Measurements from ENCODE around the gene USP3. TPM values are rescaled to one million over a fixed set of nuclear protein-coding genes. Genes with fewer than 3 reads are reported as not detected.

USP3 gene
- total and polyA plus RNA-seq, 9 of the 15 experiments (the other 6 are each of a cell fraction or from before 2014, with no cell fraction given) = 17.3 to 54.3 (median 34.8) TPM

GRCh38 chr15:63626955-63627354 is 122.6 kb downstream of the USP3 start:
- Histone ChIP-seq H3K4me2 (ENCODE audit: insufficient read depth, low read length) (no peak overlapping the region), H3K9me1 (ENCODE audit: control insufficient read depth, insufficient read depth, low read length) (no peaks in the 10 kb centered on the region), H2AFZ (ENCODE audit: low read depth, low read length) (no peak overlapping the region), H4K20me1 (replicated peaks; ENCODE audit: control insufficient read depth, insufficient read depth, low read length) (no peaks in the 10 kb centered on the region), H3K9me3 (replicated peaks; ENCODE audit: control insufficient read depth, insufficient read depth, low read depth, low read length) (no peaks in the 10 kb centered on the region), H3K27me3 (ENCODE audit: control insufficient read depth in 2 of 2, insufficient read depth in 2 of 2, low read length in 2 of 2) (no peaks in the 10 kb centered on the region), H3K9ac (ENCODE audit: insufficient read depth in 1 of 2, low read depth in 2 of 2, low read length in 2 of 2) (no peak overlapping the region), H3K4me1 (replicated peaks in 1 of 2; ENCODE audit: control insufficient read depth in 2 of 2, insufficient read depth in 2 of 2, low read length in 2 of 2) (no peaks in the 10 kb centered on the region), H3K27ac (ENCODE audit: extremely low read depth, low read depth, low read length) (no peak overlapping the region), H3K4me3 (no peak overlapping the region), H3K36me3 (ENCODE audit: control insufficient read depth, insufficient read depth, low read length) (peaks cover 94% of the 10 kb centered on the region), H3K79me2 (ENCODE audit: control insufficient read depth, insufficient read depth, low read length) (no peaks in the 10 kb centered on the region)
- TF ChIP-seq UBTF (IDR thresholded peaks at IDR 0.05; ENCODE audit: borderline replicate concordance in 1 of 2, low read depth in 2 of 2, low read length in 2 of 2) (no peak), YY1 (IDR thresholded peaks at IDR 0.05; ENCODE audit: borderline replicate concordance in 1 of 3, control insufficient read depth in 1 of 3, extremely low read depth in 1 of 3, insufficient read depth in 3 of 3, insufficient read length in 1 of 3, insufficient replicate concordance in 2 of 3, low read depth in 1 of 3, low read length in 2 of 3) (no peak), NFE2 (IDR thresholded peaks at IDR 0.05; ENCODE audit: low read depth) (no peak), MEF2A (IDR thresholded peaks at IDR 0.05; ENCODE audit: control insufficient read depth, low read depth, low read length) (no peak), MAFK (IDR thresholded peaks at IDR 0.05; ENCODE audit: low read length) (no peak)
- TF ChIP-seq, protein P1, sequence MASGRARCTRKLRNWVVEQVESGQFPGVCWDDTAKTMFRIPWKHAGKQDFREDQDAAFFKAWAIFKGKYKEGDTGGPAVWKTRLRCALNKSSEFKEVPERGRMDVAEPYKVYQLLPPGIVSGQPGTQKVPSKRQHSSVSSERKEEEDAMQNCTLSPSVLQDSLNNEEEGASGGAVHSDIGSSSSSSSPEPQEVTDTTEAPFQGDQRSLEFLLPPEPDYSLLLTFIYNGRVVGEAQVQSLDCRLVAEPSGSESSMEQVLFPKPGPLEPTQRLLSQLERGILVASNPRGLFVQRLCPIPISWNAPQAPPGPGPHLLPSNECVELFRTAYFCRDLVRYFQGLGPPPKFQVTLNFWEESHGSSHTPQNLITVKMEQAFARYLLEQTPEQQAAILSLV (tag; IDR thresholded peaks at IDR 0.05) = no peak
- TF ChIP-seq, protein P2, sequence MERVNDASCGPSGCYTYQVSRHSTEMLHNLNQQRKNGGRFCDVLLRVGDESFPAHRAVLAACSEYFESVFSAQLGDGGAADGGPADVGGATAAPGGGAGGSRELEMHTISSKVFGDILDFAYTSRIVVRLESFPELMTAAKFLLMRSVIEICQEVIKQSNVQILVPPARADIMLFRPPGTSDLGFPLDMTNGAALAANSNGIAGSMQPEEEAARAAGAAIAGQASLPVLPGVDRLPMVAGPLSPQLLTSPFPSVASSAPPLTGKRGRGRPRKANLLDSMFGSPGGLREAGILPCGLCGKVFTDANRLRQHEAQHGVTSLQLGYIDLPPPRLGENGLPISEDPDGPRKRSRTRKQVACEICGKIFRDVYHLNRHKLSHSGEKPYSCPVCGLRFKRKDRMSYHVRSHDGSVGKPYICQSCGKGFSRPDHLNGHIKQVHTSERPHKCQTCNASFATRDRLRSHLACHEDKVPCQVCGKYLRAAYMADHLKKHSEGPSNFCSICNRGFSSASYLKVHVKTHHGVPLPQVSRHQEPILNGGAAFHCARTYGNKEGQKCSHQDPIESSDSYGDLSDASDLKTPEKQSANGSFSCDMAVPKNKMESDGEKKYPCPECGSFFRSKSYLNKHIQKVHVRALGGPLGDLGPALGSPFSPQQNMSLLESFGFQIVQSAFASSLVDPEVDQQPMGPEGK (CRISPR knock-in tag; IDR thresholded peaks at IDR 0.05; ENCODE audit: borderline replicate concordance) = no peak
- TF ChIP-seq, protein P3, sequence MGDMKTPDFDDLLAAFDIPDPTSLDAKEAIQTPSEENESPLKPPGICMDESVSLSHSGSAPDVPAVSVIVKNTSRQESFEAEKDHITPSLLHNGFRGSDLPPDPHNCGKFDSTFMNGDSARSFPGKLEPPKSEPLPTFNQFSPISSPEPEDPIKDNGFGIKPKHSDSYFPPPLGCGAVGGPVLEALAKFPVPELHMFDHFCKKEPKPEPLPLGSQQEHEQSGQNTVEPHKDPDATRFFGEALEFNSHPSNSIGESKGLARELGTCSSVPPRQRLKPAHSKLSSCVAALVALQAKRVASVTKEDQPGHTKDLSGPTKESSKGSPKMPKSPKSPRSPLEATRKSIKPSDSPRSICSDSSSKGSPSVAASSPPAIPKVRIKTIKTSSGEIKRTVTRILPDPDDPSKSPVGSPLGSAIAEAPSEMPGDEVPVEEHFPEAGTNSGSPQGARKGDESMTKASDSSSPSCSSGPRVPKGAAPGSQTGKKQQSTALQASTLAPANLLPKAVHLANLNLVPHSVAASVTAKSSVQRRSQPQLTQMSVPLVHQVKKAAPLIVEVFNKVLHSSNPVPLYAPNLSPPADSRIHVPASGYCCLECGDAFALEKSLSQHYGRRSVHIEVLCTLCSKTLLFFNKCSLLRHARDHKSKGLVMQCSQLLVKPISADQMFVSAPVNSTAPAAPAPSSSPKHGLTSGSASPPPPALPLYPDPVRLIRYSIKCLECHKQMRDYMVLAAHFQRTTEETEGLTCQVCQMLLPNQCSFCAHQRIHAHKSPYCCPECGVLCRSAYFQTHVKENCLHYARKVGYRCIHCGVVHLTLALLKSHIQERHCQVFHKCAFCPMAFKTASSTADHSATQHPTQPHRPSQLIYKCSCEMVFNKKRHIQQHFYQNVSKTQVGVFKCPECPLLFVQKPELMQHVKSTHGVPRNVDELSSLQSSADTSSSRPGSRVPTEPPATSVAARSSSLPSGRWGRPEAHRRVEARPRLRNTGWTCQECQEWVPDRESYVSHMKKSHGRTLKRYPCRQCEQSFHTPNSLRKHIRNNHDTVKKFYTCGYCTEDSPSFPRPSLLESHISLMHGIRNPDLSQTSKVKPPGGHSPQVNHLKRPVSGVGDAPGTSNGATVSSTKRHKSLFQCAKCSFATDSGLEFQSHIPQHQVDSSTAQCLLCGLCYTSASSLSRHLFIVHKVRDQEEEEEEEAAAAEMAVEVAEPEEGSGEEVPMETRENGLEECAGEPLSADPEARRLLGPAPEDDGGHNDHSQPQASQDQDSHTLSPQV (IDR thresholded peaks at IDR 0.05) = no peak
- CTCF ChIA-PET (ENCODE audit: low intra/inter-chr PET ratio) = no interaction called here
- intact Hi-C loops (cut with micrococcal nuclease) (no loop called here), in situ Hi-C loops (cut with MboI) (no loop called here)
- POLR2A ChIA-PET = interaction anchor here (0.7 kb wide), 1 partner anchor 14 kb away, joined by 3 read pairs; no protein-coding TSS in a partner anchor
- ATAC-seq (no peak), DNase-seq (ENCODE audit: extremely low read depth in 1 of 4, low spot score in 3 of 4) (no peak), FAIRE-seq (no peak)
- 78% methylated on average over 1 of the region's 1 CpG for WGBS (ENCODE audit: insufficient coverage, low coverage, missing lambda C conversion rate)
- no TSS peak for BruUV-seq (replicated peaks)

Measured in K562 (cell line).